Neuron (in vitro differentiated cells): ENCODE measurements around the gene CERS6.

ENCODE experiments used
- H2AFZ ChIP-seq: one replicate; pipeline ENCODE4 v1.6.1; 2013; ENCODE audit warnings: low read depth, mild to moderate bottlenecking, inconsistent platforms, low read length, moderate library complexity
- H3K27me3 ChIP-seq: one replicate; pipeline ENCODE4 v1.6.1; 2013; ENCODE audit warnings: low read length; ENCODE audit not compliant: insufficient read depth
- H3K36me3 ChIP-seq: one replicate; pipeline ENCODE4 v1.6.1; 2013; ENCODE audit warnings: low read length; ENCODE audit not compliant: insufficient read depth
- H3K4me1 ChIP-seq: one replicate; pipeline ENCODE4 v1.6.1; 2013; ENCODE audit warnings: low read length; ENCODE audit not compliant: insufficient read depth
- H3K4me3 ChIP-seq: 2 replicates; pipeline ENCODE4 v1.5.1; 2013; ENCODE audit warnings: mild to moderate bottlenecking, low read length, moderate library complexity
- H3K9me3 ChIP-seq: one replicate; pipeline ENCODE4 v1.6.1; 2013; ENCODE audit warnings: low read length

CERS6 gene

DNA sequence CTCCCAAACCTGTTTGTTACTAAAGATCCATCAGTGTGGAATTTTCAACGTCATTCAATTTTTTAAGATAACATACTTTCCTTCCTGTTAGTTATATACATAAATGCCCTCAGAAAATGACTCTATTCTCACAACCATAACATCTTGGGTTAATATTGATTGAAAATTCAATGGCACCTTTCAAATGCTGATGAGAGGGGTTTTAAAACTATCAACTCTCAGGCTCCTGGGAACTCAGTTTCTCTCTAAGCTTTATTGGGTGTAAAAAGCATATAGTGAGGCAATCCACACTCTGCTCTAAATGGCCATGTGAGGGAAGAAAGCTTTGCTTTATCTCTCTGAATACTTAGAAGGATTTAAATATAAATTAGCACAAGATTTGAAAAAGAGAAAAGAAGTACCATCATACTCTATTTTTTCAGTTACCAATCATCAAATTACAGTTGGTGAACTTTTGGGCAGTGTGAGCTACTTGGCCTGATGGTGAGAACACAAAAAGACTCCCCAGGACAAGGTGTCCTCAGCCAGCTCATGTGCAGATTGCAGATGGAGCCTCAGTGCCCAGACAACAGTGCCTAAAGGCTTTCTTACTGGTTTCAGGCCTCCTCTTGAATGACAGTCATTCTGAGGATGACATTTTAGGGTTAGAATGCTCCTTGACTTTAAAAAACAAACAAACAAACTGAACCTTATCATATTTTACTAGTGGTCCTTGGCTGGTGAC lies 24.6 kb upstream of the CERS6 start:
- H3K36me3 ChIP-seq = no peaks in the 10 kb centered on the region
- H2AFZ ChIP-seq = no peak overlapping the region

DNA sequence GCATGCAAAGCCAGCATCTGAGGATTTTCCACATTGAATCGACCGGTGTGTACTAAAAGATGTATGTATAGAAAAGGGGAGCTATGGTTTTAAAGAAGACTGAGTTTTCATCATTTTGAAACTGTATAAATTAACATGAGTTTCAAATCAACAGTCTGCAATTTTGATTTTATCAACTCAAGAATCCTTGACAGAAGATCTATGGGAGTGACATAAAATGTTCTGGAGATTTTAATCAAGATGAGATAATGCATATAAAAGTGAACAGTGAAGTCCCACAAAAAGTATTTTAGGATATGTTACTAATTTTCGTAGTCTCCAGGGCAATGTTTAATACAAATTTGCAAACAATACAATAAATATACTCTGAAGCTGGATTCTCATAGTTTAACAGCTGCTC lies 24.0 kb upstream of the CERS6 start:
- H3K27me3 ChIP-seq = no peaks in the 10 kb centered on the region
- no peak overlapping the region for H3K4me3 ChIP-seq
- H2AFZ ChIP-seq = no peak overlapping the region
- H3K4me1 ChIP-seq = peaks cover 40% of the 10 kb centered on the region
- no peaks in the 10 kb centered on the region for H3K36me3 ChIP-seq
- no peaks in the 10 kb centered on the region for H3K9me3 ChIP-seq

More for the DNA sequence above, 24.6 kb upstream of the CERS6 start:
- no peak overlapping the region for H3K4me3 ChIP-seq
- H3K4me1 ChIP-seq = peaks cover 40% of the 10 kb centered on the region
- no peaks in the 10 kb centered on the region for H3K9me3 ChIP-seq
- no peaks in the 10 kb centered on the region for H3K27me3 ChIP-seq

DNA sequence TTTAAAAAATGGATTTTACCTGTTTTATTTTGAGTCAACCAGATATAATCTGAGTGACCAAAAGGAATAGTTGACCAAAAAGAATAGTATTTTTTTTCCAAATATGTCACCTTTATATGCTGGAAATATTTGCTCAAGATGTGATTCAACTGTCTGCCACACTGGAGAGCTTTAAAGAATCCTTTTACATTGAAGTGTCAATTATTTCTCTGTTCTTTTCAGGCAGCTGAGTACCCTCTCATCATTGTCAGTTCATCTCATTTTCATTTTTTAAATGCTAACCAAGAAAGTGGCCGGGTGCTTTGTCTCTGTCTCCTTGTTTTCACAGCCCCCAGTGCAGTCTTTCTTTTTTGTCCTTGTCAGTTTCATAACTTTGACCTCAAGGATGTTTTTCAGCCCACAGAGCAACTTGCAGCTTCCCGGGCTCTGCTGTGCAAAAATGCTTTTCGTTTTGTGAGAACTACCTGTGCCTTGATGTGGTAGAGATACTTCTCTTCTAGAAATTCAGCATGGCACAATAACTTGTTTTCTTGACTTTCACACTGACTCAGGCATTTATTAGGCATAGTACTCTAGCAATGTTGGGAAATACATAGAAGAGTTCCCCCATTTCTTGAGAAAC lies 23.4 kb upstream of the CERS6 start:
- Histone ChIP-seq H3K4me1 (peaks cover 40% of the 10 kb centered on the region), H3K4me3 (no peak overlapping the region), H3K36me3 (no peaks in the 10 kb centered on the region), H2AFZ (no peak overlapping the region), H3K9me3 (no peaks in the 10 kb centered on the region), H3K27me3 (no peaks in the 10 kb centered on the region)

DNA sequence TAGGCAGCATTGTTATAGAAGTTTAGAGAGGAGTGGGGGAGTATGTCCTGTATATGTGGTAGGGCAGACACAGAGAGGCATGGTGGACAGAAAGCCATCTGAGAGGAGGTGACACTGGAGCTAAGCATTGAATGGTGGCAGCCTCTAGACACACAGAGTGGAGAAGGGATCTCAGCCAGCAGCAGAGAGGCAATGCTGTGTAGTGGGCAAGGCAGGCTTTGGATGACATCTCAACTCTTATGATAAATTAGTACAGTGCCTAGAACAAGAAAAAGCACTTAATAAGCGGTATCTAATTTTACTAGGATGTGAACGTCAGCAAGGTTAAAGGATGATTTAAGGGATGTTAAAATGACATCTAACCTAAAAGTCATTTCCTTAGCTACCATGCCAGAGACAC lies 22.5 kb upstream of the CERS6 start:
- H3K36me3 ChIP-seq = no peaks in the 10 kb centered on the region
- H3K4me1 ChIP-seq = peaks cover 40% of the 10 kb centered on the region
- H2AFZ ChIP-seq = no peak overlapping the region
- no peaks in the 10 kb centered on the region for H3K27me3 ChIP-seq
- H3K4me3 ChIP-seq = no peak overlapping the region
- no peaks in the 10 kb centered on the region for H3K9me3 ChIP-seq

DNA sequence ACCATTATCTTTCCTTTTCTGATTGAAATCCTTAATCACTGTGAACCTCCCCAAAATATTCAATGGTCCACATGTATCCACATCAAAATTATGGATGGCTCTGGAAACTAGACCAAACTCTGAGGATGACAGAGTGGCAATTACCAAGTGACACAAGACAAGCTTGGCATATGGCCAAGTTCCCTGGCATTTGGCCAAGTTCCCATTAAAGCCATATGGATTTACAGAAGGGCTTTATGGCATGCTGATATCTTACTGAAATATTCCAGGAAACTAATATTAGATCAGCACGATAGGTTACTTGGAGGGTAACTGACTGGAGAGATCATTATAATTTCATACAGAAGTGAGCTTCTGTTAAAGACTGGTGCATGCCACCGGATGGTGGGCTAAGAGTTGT lies 21.9 kb upstream of the CERS6 start:
- Histone ChIP-seq H3K4me1 (peaks cover 40% of the 10 kb centered on the region), H3K27me3 (no peaks in the 10 kb centered on the region), H2AFZ (no peak overlapping the region), H3K4me3 (no peak overlapping the region), H3K9me3 (no peaks in the 10 kb centered on the region), H3K36me3 (no peaks in the 10 kb centered on the region)

DNA sequence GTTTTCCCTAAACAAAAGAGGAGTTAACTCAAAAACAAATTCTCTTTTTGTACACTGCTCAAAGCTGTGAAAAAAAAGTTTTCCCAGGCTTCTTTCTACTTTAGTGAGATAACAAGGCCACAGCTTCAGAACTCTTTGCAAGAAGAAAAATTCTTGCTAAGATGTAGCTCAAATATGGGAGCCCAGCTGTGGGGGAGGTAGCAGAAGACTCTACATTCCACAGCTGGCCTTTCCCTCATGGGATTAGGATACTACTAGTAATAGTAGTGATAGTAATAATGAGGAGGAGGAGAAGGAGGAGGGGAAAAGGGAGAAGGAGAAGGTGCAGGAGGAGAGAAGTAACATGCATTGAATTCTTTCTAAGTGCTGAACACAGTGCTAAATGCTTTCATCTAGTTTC lies 19.2 kb upstream of the CERS6 start:
- Histone ChIP-seq H3K27me3 (no peaks in the 10 kb centered on the region), H3K36me3 (no peaks in the 10 kb centered on the region), H3K9me3 (no peaks in the 10 kb centered on the region), H3K4me3 (no peak overlapping the region), H2AFZ (no peak overlapping the region), H3K4me1 (peaks cover 25% of the 10 kb centered on the region)

DNA sequence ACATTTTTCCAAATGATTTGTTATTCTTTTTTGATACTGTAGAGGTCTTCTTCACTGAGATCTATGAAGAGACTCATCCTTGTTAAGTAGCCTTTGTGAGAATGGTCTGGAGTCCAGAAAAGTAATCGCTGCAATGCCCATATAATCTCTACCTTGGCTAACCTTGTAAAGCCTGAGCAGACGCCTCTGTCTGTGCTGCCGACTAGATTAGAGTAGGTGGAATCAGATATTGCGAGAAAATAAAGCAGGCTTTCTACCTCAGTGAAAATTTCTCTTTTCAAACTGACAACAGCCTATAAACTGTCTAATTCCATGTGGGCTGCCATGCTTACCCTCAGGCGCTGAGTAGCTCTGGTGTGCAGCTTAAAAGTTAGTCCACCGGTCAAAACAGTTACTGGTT lies 17.5 kb upstream of the CERS6 start:
- Histone ChIP-seq H2AFZ (no peak overlapping the region), H3K27me3 (no peaks in the 10 kb centered on the region), H3K36me3 (no peaks in the 10 kb centered on the region), H3K4me3 (no peak overlapping the region), H3K9me3 (no peaks in the 10 kb centered on the region), H3K4me1 (peaks cover 8% of the 10 kb centered on the region)

DNA sequence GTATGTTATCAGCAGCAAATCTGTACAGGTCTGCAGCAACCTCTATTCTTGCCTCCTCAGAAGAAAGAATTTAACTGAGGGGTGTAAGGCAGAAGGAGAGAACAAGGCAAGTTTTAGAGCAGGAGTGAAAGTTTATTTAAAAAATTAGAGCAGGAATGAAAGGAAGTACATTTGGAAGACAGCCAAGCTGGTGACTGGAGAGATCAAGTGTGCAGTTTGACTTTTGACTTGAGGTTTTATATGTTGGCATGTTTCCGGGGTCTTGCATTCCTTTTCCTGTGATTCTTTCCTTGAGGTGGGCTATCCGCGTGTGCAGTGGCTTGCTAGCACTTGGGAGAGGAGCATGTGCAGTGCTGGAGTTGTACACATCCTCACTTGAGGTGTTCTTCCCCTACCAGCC lies 16.5 kb upstream of the CERS6 start:
- H2AFZ ChIP-seq = no peak overlapping the region
- H3K27me3 ChIP-seq = no peaks in the 10 kb centered on the region
- peaks cover 2% of the 10 kb centered on the region for H3K4me1 ChIP-seq
- H3K9me3 ChIP-seq = no peaks in the 10 kb centered on the region
- H3K4me3 ChIP-seq = no peak overlapping the region
- no peaks in the 10 kb centered on the region for H3K36me3 ChIP-seq

DNA sequence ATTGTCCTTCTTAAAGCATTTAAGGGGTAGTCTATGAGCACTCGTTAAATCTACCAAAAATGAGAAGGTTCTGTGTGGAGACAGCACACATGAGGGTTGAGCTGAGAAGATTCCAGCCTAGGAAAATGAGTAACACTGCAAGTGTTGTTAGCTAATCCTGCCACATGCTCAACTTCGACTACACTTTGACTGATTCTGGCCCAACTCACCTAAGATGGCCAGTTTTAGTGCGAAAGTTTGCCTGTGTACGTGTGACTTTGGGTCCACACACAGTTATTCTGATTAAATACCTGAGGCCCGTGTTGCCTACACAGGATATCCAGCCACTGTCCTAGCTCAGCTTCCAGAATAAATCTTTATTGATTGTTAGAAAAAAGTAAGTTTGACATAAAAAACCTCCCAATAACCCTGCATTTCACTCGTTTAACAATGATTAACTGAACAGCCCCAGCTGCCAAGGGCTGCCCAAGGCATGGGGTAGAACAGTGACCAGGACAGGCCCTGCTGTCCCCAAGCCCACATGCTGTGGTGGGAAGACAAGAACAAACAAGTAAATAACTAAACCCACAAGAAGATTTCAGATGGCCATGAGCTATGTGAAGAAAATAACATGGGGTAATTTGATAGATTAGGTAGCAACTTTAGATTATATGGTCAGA lies 14.7 kb upstream of the CERS6 start:
- no peaks in the 10 kb centered on the region for H3K9me3 ChIP-seq
- H3K4me3 ChIP-seq = no peak overlapping the region
- H3K4me1 ChIP-seq = no peaks in the 10 kb centered on the region
- no peak overlapping the region for H2AFZ ChIP-seq
- H3K36me3 ChIP-seq = no peaks in the 10 kb centered on the region
- no peaks in the 10 kb centered on the region for H3K27me3 ChIP-seq

DNA sequence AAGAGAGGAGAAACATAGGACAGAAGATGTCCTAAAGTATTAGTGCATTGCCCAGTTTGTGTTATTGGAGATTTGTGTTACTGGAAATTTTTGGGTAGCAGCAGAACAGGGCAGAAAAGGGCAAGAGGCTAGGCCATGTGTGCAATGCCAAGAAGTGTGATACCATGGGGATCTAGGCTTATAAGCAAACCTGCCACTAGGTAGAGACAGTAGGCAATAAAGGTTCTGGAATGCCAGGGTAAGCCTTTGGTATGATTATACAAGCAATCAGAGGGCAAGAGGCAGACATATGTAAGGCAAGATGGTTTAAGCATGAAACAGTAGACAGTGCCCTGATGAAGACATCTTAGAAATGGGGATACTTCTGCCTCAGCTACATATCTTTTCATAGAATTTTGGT lies 12.3 kb upstream of the CERS6 start:
- Histone ChIP-seq H3K4me3 (no peak overlapping the region), H3K9me3 (no peaks in the 10 kb centered on the region), H3K36me3 (no peaks in the 10 kb centered on the region), H3K4me1 (no peaks in the 10 kb centered on the region), H3K27me3 (no peaks in the 10 kb centered on the region), H2AFZ (no peak overlapping the region)

DNA sequence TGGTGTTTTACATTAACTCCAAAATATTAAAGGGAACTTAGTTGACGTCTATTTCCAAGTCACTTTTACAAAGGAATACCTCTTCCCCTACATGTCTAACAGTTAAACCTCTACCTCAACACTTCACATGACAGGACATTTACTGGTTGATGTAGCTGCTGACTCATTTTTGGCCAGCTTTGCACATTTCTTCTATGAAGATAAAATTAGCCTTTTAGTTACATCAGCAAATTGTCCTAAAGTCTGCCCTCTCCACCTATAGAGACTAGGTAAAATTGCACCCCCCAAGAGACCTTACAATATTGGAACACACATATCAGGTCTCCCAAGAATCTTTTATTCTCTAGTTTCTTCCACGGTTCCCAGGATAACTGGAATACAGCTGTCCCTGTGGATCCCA lies 10.1 kb upstream of the CERS6 start:
- Histone ChIP-seq H2AFZ (no peak overlapping the region), H3K9me3 (no peaks in the 10 kb centered on the region), H3K4me3 (no peak overlapping the region), H3K4me1 (no peaks in the 10 kb centered on the region), H3K27me3 (no peaks in the 10 kb centered on the region), H3K36me3 (no peaks in the 10 kb centered on the region)

DNA sequence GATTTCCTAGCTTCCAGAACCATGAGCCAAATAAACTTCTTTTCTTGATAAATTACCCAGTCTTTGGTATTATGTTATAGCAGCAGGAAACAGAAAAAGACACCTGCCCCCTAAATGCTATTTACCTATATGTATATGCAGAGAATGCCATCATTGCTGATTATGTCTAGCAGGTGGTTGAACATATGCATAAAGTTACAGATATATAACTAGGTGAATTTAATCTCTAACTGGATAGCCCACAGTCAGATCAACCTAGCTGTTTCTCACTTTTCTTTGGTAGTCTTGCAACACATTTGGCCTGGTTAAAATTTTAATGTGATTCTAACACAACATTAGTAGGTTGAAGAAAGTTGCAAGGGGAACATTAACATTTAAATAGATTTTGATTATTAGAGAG lies 7.1 kb upstream of the CERS6 start:
- Histone ChIP-seq H3K4me1 (no peaks in the 10 kb centered on the region), H3K4me3 (no peak overlapping the region), H3K27me3 (no peaks in the 10 kb centered on the region), H3K36me3 (no peaks in the 10 kb centered on the region), H2AFZ (no peak overlapping the region), H3K9me3 (no peaks in the 10 kb centered on the region)

DNA sequence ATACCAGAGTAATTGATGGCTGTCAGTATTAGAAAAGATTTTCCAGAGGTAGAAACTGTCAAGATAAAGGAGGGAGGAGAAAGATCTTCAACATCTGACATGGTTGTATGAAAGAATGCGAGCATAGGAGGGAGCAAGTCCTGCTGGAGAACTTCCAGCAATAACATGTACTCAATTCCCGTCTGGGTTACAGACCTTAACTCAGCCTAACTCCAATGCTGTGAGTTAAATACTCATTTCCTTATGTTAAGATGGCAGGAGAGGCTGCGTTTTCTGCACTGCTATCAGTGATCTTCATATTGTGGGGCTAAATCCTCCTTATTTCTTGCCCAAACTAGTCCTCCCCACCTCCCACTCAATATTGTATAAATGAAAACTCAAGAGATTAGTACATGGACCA lies 6.7 kb upstream of the CERS6 start:
- Histone ChIP-seq H3K36me3 (no peaks in the 10 kb centered on the region), H2AFZ (no peak overlapping the region), H3K27me3 (no peaks in the 10 kb centered on the region), H3K4me1 (no peaks in the 10 kb centered on the region), H3K9me3 (no peaks in the 10 kb centered on the region), H3K4me3 (no peak overlapping the region)
